GM21528 (cell line): Measurements from ENCODE around the gene LRRC3.

Experiments
- ATAC-seq: cut with Tn5 transposase; IDR thresholded peaks from one replicate; pipeline ENCODE4 v1.9.1; 2021; ENCODE audit warnings: mild to moderate bottlenecking, moderate library complexity; ENCODE audit not compliant: unreplicated experiment, low FRiP score

LRRC3 gene

GRCh38 chr21:44455524-44456213 lies 359 bp downstream of the LRRC3 start:
- no peak for ATAC-seq

- no peak for ATAC-seq
These were observed 1.1 kb downstream of the LRRC3 start for GRCh38 chr21:44456214-44456914.

DNA sequence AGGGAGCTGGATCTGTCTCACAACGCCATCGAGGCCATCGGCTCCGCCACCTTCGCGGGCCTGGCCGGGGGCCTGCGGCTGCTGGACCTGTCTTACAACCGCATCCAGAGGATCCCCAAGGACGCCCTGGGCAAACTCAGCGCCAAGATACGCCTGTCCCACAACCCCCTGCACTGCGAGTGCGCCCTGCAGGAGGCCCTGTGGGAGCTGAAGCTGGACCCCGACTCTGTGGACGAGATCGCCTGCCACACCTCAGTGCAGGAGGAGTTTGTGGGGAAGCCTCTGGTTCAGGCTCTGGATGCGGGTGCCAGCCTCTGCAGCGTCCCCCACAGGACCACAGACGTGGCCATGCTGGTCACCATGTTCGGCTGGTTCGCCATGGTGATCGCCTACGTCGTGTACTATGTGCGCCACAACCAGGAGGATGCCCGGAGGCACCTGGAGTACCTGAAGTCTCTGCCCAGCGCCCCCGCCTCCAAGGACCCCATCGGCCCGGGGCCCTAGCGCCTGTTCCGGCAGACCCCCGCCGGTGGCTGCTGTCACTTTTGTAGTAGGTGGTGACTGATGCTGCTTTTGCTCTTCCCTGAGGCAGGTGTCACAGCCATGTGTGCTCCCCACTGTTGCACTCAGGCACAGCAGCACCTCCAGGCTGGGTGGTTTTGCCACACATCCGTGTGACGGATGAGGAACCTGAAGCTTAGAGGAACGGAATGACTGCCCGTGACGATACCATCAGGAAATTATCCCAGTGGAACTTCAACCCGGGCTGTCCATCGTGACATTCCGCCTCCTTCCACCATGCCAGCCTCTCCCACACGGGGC lies 1.8 kb downstream of the LRRC3 start:
- ATAC-seq = no peak

- ATAC-seq = no peak
These were observed 3.8 kb downstream of the LRRC3 start for GRCh38 chr21:44458971-44459711.

- ATAC-seq = no peak
These were observed 4.6 kb downstream of the LRRC3 start for GRCh38 chr21:44459712-44460440.

DNA sequence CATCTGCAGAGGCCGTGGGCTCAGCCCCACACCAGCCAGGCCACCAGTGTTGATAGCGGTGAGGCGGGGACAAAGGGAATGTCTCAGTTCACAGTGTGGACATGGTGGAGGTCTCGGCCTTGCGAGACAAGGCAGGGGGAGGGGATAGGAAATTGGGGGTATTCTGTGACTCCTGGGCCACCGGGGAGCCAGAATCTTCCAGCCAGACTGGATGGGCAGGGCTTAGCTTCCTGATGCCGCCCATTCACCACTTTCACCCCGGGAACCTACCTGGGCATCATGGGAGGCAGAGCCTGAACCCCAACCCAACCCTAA lies 5.1 kb downstream of the LRRC3 start:
- ATAC-seq = no peak

- no peak for ATAC-seq
These were observed 5.7 kb downstream of the LRRC3 start for GRCh38 chr21:44461005-44461404.

DNA sequence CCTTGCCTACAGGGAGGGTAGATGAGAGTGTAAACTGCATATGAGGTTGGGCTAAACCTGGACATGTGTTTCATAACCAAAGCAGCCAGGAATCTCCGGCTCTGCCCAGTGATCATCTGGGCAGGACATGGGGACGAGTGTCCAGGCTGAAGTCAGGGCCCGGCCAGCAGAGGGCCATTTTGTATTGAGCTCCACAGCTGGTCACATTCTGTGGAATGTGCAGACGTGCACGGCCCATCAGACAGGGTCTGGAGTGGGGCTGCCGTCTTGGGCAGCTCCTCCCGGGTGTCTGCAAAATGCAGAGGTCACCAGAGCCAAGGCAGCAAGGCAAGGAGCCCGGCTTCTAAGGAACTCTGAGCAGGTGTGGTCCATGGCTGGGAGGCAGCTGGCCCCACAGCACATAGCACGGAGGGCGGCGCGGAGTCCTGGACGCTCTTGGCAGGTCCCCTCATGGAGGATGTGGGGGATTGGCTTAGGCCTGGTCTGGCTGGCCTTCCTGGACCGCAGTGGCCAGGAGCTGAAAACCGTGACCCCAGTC lies 6.2 kb downstream of the LRRC3 start:
- no peak for ATAC-seq

DNA sequence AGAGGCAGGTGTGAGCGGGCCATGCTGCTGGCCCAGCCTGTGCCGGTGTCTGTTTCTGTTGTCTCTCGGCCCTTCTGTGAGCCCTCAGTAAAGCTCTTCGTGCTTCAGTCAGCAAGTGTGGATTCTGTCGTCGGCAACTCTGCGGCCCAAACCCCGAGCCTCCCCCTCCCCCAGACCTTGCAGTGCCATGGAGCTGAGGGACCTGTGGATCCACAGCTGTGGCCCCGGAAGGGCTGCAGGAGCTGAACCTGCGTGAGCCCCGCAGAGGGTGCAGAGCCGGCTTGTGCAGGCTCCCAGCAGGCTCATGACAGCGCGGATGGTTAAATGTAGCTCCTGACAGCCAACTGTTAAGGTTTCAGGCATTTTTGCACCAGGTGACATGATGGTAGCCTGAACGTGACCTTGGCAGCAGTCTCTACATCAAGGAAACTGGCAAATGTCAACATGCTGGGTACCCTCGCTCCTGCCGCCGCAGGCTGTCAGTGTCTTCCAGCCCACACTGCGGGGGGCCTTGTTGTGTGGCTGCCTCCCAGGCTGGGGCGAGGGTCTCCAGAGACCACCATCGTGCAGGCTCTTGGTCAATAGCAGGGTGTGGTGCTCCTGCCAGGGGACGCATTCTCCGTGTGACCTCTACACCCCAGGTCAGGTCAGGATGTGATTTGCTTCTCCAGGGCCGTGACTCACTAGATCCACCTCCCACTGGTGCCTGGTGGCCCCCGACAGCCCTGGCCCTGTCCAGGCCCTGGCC lies 7.0 kb downstream of the LRRC3 start:
- ATAC-seq = no peak

GRCh38 chr21:44462834-44463200 lies 7.5 kb downstream of the LRRC3 start:
- ATAC-seq = no peak

GRCh38 chr21:44463724-44464123 lies 8.4 kb downstream of the LRRC3 start:
- no peak for ATAC-seq

GRCh38 chr21:44464351-44464750 lies 9.0 kb downstream of the LRRC3 start:
- ATAC-seq = no peak

DNA sequence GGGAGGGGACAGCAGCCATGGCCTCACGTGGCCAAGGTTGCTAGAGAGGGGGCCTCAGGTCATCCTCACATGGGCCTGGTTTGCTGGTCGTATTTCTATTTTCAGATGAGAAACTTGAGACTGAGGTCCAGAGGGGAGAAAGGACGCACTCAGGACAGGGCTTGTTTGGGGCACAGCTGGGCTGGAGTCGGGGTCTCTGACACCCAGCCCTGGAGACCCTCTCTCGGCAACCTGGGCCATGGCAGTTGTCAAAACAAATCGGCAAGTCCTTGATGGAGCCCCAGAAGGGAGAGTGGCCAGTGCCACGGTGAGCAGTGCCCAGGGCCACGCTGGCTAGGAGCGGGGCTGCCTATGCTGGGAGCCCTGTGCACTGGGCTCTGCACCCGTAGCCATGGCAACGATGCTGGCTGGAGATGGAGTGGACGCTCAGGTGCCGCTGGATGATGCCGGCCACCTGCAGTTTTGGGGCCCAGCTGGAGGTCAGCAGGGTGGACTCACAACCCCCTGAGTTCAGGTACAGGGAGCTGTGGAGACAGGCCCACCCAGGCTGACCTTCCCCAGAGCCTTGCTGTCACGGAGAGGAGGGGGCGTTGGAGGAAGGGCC lies 11.1 kb downstream of the LRRC3 start:
- no peak for ATAC-seq

DNA sequence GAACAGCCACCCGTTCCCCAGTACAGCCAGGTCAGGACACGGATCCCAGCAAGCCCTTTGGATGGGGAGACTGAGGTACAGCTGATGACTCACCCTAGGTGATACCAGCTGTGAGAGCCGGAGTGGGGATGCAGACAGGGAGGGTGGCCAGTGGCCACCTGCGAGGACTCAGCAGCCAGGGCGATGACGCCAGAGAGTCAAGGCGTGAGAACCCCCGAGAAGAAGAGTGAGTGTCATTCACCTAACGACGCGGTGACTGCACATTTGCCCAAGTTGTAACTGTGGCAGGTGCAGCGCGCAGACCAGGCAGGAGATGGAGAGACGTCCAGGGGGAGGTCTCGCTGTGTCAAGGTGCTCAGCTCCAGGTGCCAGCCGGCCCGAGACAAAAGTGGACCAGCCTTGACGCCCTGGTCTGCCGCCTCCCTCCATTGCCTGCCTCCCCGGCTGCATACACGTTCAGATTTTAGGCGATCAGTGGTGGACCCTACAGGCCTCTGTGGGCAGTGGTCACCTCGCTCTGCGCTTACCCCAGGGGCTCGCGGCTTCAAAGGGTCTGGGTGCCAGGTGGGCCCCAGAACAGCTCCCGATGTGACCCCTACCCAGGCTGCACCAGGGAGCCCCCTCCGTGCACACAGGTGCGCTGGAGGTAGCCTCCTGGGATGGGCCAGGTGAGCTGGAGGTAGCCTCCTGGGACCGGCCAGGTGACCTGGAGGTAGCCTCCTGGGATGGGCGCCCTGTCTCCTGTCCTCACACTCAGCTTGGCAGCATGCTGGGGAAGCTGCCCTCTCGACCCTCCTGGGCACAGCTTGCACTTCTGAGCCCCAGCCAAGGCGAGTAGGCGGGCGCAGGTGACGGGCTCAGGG lies 11.9 kb downstream of the LRRC3 start:
- ATAC-seq = no peak

GRCh38 chr21:44467859-44468195 lies 12.5 kb downstream of the LRRC3 start:
- ATAC-seq = no peak

- no peak for ATAC-seq
These were observed 16.0 kb downstream of the LRRC3 start for GRCh38 chr21:44471341-44471740.

- ATAC-seq = no peak
These were observed 16.7 kb downstream of the LRRC3 start for GRCh38 chr21:44471996-44472395.

GRCh38 chr21:44473915-44474555 lies 18.7 kb downstream of the LRRC3 start:
- ATAC-seq = no peak
